ENCODE measurements around the gene SVOPL.
A peak's percentile ranks its signal among the peaks of the same experiment; 100 is the strongest.
"Not testable (repeated sequence)": the region's sequence is repeated elsewhere in the genome, so short reads cannot be mapped to it uniquely, and the experiment has no call there.

Gene SVOPL

DNA sequence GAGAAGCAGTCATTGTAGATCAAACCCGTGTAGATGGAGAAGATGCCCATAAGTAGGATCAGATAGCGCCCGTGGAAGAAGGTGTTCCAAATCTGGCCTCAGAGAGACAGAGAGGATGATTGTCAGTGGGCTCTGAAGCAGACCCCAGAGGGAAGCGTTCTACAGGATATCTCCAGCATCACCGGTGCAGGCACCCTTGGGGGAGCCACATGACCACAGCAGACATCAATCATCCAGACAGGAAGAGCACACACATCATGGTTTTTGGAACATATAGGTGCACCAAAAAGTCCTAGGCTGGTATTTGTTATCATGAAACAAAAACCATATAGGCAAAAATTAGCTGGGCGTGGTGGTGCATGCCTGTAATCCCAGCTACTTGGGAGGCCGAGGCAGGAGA, 44.0 kb upstream of the SVOPL start:
- Mint-ChIP-seq H3K4me1 (no peaks in the 10 kb centered on the region), H3K27ac (no peak overlapping the region), H3K4me3 (no peak overlapping the region), H3K9me3 (no peaks in the 10 kb centered on the region), H3K27me3 (ENCODE audit: low read depth) (peaks cover 11% of the 10 kb centered on the region), H3K36me3 (ENCODE audit: low read depth) (no peaks in the 10 kb centered on the region)
- TF ChIP-seq, protein P1, sequence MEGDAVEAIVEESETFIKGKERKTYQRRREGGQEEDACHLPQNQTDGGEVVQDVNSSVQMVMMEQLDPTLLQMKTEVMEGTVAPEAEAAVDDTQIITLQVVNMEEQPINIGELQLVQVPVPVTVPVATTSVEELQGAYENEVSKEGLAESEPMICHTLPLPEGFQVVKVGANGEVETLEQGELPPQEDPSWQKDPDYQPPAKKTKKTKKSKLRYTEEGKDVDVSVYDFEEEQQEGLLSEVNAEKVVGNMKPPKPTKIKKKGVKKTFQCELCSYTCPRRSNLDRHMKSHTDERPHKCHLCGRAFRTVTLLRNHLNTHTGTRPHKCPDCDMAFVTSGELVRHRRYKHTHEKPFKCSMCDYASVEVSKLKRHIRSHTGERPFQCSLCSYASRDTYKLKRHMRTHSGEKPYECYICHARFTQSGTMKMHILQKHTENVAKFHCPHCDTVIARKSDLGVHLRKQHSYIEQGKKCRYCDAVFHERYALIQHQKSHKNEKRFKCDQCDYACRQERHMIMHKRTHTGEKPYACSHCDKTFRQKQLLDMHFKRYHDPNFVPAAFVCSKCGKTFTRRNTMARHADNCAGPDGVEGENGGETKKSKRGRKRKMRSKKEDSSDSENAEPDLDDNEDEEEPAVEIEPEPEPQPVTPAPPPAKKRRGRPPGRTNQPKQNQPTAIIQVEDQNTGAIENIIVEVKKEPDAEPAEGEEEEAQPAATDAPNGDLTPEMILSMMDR (IDR thresholded peaks at IDR 0.05; ENCODE audit: unreplicated experiment in 3 of 3), result no peak

DNA sequence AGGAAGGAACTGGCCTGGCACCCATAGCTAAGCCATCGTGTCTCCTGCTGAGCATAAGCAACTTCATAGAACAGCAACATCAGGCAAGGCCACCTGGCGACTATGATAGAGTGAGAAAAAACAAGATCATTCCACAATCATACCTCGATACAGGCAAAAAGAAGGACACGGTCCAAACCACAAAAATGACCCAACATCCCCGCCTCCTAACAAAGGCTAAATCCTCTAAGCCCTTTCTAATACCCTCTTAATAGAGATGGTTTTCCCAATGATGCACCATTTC, 40.2 kb upstream of the SVOPL start:
- H3K36me3 Mint-ChIP-seq (ENCODE audit: low read depth), result no peaks in the 10 kb centered on the region
- H3K4me1 Mint-ChIP-seq, result peaks cover 6% of the 10 kb centered on the region
- H3K9me3 Mint-ChIP-seq, result no peaks in the 10 kb centered on the region
- H3K27ac Mint-ChIP-seq, result no peak overlapping the region
- H3K27me3 Mint-ChIP-seq (ENCODE audit: low read depth), result peaks cover 11% of the 10 kb centered on the region
- TF ChIP-seq, protein P1 (IDR thresholded peaks at IDR 0.05; ENCODE audit: unreplicated experiment in 3 of 3), result no peak
- H3K4me3 Mint-ChIP-seq, result no peak overlapping the region

DNA sequence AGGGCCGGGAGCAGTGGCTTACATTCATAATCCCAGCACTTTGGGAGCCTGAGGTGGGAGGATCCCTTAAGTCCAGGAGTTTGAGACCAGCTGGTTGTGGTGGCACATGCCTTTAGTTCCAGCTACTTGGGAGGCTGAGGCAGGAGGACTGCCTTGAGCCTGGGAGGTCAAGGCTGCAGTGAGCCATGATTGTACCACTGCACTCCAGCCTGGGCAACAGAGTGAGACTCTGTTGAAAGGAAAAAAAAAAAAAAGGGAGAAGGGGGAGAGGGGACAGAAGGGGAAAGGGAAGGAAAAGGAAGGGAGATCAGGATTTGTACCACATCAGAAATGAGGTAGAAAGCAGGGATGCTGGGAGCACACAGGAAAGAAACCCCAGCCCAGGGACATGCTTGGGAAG, 38.7 kb upstream of the SVOPL start:
- Mint-ChIP-seq H3K36me3 (ENCODE audit: low read depth) (no peaks in the 10 kb centered on the region), H3K4me3 (no peak overlapping the region), H3K27me3 (ENCODE audit: low read depth) (peaks cover 6% of the 10 kb centered on the region), H3K27ac (no peak overlapping the region), H3K4me1 (peaks cover 6% of the 10 kb centered on the region), H3K9me3 (no peaks in the 10 kb centered on the region)
- TF ChIP-seq, protein P1 (IDR thresholded peaks at IDR 0.05; ENCODE audit: unreplicated experiment in 3 of 3), result no peak

DNA sequence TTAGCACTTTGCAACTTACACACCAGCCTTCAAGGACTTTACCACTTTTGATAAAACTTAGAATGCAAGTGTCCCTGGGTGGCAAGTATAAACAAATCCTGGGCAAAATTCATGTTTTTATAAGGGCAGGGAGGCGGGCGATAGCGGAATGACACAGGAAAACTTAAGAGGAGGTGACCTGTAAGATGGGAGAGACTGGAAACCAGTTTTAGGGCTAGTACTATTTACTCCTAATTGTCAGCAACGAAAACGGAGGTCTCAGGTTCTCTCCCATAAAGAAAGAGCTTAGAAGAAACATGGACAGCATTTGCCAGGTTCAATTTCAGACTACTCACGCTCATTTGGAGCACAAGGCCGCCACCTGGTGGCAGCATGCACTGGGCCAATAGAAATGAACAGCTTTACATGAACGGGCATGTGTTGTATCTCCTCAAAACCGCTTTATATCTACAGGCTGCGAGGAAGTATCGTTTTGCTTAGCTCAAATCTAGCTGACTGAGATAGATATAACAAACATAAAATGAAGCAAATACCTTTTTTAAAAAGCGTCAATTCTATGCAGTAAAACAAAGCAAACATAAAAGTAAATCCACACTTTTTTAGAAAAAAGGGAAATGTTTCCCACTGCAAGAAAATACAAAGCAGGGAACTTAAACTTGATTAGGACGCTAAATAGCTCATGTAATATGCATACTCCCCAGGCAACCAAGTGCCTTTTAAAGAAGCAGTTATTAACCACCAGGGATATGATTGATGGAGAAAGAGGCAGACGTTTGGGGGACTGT, 37.6 kb upstream of the SVOPL start:
- H3K4me1 Mint-ChIP-seq, result peaks cover 6% of the 10 kb centered on the region
- H3K4me3 Mint-ChIP-seq, result peak overlapping the region in 1 of 3 experiments; percentile 2
- H3K9me3 Mint-ChIP-seq, result no peaks in the 10 kb centered on the region
- no peaks in the 10 kb centered on the region for H3K36me3 Mint-ChIP-seq (ENCODE audit: low read depth)
- H3K27me3 Mint-ChIP-seq (ENCODE audit: low read depth), result peaks cover 3% of the 10 kb centered on the region
- TF ChIP-seq, protein P1 (IDR thresholded peaks at IDR 0.05; ENCODE audit: unreplicated experiment in 3 of 3), result peak; percentile 89 to 93 (median 91)
- H3K27ac Mint-ChIP-seq, result peak overlapping the region; percentile 2 to 68 (median 32)

DNA sequence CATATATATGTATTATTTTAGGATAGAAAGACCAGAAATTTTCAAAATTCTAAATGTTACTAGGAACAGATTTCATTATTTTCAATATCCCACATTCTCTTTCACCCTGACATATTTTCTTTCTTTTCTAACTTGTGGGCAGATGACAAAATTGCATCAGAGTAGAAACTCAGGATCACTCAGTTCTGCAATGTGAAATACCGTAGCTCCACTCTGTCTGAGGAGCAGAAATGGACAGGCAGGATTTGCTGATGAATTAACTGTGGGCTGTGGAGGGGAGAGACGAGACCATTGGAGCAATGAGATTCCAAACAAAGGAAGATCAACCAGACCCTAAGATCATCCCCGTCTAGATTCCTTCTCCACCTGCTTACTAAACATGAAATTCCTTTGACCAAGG, 37.0 kb upstream of the SVOPL start:
- Mint-ChIP-seq H3K9me3 (no peaks in the 10 kb centered on the region), H3K4me3 (peak overlapping the region in 1 of 3 experiments; percentile 2), H3K36me3 (ENCODE audit: low read depth) (no peaks in the 10 kb centered on the region), H3K27me3 (ENCODE audit: low read depth) (peaks cover 3% of the 10 kb centered on the region), H3K4me1 (peaks cover 6% of the 10 kb centered on the region), H3K27ac (peak overlapping the region; percentile 2 to 68 (median 32))
- TF ChIP-seq, protein P1 (IDR thresholded peaks at IDR 0.05; ENCODE audit: unreplicated experiment in 3 of 3), result no peak

DNA sequence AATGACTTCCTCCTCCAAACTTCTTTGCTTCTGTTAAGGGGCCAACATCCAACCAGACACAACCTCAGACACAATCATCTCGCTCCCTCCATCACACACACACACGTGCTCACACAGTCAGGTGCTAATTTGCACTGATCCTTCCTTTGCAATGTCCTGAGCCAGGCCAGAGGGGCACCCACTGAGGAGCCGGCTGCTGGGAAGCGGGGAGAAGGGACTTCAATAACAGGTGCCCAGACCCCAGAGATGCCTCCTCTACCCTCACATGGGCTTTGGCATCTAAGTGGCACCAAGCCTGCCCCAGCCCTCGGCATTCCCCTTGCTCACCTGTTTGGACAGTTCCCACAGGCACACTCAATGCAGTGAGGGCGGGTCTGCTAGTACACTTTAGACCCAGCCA, 34.2 kb upstream of the SVOPL start:
- Mint-ChIP-seq H3K4me3 (no peak overlapping the region), H3K4me1 (peaks cover 6% of the 10 kb centered on the region), H3K27ac (no peak overlapping the region), H3K36me3 (ENCODE audit: low read depth) (no peaks in the 10 kb centered on the region), H3K9me3 (no peaks in the 10 kb centered on the region), H3K27me3 (ENCODE audit: low read depth) (no peaks in the 10 kb centered on the region)
- TF ChIP-seq, protein P1 (IDR thresholded peaks at IDR 0.05; ENCODE audit: unreplicated experiment in 3 of 3), result no peak

DNA sequence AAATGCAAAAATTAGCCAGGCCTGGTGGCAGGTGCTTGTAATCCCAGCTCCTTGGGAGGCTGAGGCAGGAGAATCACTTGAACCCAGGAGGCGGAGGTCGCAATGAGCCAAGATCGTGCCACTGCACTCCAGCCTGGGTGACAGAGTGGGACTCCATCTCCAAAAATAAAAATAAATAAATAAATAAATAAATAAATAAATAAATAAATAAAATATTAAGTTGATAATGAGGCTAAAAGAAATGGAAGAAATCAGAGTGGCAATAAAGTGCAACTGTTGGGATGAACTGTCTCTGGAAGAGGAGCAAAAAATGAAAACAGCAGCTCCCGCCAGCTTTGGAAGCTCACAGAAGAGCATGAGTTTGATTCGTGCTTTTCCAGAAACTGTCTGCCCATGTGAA, 30.6 kb upstream of the SVOPL start:
- H3K9me3 Mint-ChIP-seq; H3K4me1 Mint-ChIP-seq; H3K4me3 Mint-ChIP-seq; H3K27ac Mint-ChIP-seq; H3K27me3 Mint-ChIP-seq (ENCODE audit: low read depth); H3K36me3 Mint-ChIP-seq (ENCODE audit: low read depth): not testable (repeated sequence)

All from nephron (organoid).